Measurements from ENCODE around the gene SPATC1L.
"Not testable (repeated sequence)": the region's sequence is repeated elsewhere in the genome, so short reads cannot be mapped to it uniquely, and the experiment has no call there.

SPATC1L gene

DNA sequence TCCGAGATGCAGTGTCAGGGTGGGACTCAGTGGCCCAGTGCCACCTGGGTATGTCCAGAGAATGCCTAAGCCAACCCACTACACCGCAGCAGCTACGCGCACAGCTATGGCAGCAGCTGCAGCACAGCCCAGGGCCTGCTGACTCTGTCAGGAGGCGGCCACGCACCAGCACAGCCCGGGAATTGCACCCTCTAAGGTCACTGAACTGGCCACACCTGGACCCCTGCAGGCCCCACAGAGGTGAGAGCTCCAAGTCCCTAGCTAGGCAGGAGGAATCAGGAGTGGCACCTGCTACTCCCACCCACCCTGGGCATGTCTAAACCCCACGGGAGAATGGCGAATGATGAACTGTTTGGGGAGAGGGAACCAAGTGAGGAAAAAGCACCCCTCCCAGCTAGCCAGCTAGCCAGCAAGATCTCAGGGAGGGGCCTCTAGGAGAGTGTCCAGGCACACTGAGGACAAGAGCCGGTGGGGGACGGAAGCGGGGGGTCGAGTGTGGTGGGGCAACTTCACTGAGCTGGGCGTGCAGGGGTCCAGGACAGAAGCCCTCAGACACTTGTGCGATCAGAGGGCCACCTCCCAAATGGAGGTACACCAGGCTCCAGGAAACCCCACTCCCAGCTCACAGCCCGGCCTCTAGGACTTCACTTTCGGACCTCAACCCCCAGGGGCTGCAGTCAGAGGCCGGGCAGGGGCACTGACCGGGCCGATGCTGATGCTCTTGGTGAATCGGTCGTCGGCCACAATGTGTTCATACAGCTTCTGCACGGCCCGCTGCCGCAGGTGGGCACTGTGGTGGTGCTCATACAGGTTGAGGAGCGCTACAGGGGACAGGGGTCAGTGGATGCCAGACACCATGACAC is 30.4 kb upstream of the SPATC1L start:
- DNase-seq: no peak

DNA sequence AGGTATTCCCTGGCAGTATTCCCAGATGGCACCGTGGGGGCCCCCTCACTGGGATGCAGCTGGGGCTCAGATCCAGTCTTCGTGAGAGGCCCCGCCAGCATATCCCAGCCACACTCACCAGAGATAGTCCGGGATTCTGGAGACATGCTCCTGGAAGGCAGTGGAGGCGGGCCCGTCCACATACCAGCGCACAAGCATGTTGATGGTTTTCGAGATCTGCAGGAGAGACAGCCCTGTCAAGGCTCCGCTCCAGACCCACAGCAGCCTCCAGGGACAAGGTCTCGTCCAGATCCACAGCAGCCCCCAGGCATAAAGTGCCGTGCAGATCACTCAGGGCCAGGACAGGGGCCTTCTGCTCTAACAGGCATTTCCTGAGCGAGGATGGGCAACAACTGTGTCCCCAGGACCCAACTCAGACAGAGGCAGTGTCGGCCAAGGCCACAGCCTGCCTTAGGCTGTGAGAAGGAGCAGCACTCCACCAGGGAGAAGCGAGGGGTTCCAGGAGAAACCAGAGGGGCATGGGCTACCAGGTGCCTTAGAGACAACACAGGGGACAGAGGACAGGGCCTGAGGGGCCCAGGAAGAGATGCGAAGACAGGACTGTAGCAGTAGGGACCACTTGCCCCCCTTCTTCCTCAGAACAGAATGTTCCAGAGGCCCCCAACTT is 29.5 kb upstream of the SPATC1L start:
- no peak for DNase-seq

DNA sequence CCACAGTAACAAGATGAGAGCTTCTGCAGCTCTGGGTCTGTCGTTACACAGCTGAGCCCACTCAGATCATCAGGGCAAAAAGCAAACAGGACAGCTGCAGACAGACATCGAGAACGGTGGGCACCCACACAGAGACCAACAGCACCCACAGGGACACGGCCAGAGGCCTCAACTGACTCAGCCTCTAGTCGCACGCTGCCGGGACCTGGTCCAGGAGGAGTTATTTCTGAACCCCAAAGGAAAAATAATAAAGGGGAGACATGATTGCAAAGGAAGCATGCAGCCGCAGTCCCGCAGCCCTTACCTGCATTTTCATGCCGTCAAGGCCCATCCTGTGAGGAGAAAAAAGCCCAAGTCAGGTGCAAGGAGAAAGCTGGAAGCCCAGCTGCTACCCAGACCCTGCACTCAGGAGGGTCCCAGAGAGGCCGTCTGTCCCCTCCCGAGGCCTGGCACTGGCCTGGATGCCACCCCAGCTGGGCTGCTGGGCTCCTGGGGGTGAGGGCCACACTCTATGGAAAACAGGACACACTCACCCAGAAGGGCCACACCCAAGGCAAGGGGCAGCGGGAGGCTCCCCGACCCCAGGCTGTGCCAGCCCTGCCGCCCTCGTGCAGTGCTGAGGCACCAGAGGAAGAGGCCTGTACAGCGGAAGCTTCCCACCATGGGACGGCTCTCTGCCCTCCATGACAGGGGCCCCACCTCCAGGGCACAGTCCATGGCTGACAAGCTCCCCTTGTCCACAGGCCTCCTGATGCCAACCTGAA is 28.6 kb upstream of the SPATC1L start:
- DNase-seq: no peak

DNA sequence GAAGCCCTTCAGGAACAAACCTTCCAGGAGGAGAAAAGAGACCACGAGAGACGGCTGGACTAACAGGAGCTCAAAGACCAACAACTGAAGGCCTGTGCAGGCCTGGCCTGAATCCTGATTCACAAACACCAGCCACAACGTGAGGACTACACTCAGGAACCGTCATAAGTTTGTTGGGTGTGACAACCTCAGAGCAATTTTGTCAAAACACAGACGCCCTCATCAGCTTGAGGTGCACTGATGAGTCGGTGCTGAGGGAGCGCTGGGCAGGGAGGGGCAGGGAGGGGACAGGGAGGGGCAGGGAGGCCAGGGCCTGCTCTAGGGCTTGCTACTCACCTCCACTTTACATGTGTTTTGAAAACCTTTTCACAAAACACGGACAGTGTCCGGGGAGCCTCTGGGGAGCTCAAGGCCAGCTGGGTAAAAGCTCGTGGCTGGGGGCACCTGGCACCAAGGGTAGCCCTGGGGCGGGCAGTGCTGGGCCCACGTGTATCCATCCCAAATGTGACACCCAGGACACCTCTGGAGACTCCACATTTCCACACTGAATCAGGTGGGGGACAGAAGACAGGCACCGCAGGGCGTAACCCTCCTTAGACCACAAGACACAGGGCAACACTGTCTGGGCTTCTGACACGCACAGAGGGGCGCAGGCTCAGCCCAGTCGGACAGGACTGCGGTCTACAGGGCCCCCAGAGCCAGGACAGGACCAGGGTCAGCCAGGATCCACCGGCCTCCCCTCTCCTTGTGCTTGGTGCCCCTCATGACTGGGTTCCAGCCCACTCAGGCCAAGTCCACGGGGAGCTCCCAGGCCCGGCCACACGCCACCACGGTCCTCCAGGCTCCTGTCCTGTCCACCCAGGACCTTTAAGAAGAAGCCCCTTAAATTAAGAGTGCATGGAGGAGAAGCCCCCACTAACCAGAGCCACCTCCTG is 27.8 kb upstream of the SPATC1L start:
- DNase-seq: no peak

DNA sequence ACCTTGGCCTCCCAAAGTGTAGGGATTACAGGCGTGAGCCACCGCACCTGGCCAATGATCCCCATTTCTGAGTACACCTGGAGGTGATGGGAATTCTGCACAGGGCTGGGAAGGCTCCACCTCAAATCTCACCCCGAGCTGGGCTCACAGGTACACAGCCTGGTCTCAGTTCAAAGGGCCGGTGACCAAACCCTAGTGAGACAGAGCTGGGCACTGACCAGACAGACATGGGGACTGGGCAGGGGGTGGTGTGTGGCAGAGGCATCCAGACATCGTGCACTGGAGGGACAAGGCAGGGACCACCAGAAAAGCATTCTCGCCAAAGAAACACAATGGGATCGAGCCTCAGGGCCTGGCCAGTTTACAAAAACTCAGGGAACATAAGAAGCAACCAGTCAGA is 27.1 kb upstream of the SPATC1L start:
- no peak for DNase-seq

DNA sequence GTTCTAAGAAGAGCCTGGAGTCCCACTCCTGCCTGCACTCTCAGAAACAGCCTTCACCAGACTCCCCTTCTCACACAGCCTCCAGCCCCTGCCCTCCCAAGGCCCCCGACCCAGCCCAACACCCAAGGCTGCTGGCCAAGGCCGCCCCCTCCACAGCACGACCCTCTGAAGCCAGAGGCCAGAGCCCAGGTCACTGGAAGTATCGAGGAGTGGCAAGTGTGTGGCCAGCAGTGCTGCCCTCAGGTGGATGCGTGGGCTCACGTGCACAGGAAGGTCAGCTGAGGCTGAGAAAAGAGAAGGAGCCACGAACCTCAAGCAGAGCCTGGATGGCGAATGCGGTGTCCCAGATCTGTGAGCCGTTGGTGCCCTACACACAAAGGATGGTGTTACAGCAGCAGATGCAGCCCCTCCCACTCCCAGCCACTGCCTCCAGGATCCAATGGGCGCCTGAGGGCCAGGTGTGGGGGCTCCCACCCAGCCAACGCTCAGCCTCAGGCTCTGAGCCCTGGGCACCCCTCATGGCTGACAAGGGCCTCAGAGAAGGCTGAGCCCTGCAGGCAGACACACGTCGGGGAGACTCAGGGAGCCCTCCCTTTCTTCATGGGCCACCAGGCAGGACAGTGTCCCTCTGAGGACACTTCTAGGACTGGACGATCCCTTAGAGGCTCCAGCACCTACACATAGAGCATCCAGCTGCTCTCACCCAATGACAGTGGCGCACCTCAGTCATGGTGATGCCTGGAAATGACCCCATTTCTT is 26.3 kb upstream of the SPATC1L start:
- peak; percentile 20 for DNase-seq

GRCh38 chr21:46208761-46209721 is 24.8 kb upstream of the SPATC1L start:
- DNase-seq: no peak

DNA sequence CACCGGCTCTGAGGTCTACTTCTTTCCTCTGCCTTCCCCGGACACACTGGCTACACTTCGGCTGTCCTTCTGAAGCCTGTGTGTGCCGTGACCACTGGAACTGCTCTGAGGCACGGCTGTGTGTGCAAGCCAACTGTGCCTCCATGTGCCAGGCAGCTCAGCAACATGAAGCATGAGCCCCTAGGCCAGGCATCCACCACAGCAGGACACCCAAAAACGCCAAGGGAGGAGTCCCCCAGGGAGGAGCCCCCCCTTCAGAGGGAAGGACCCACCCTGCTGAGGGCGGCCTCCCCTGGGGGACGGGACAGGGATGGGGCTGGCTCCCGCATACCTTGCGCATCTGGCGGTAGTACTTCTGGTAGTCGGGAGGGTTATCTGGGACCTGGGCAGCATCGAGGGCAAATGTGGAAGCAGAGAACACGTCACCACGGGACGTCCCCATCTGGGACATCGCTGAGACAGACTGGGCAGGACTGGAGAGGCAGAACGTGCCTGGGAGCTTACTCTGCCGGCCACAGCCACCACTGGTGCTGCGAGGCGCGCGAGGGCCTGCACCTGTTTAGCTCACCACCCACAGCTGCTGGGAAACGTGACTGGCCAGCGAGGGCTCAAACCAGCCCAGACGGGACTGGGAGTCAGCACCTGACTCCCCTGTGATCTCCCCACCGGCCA is 23.8 kb upstream of the SPATC1L start:
- no peak for DNase-seq

GRCh38 chr21:46207006-46207919 is 23.0 kb upstream of the SPATC1L start:
- no peak for DNase-seq

- DNase-seq: no peak
Measured at GRCh38 chr21:46206163-46207005, 22.1 kb upstream of the SPATC1L start.

GRCh38 chr21:46205766-46206162 is 21.5 kb upstream of the SPATC1L start:
- DNase-seq: no peak

DNA sequence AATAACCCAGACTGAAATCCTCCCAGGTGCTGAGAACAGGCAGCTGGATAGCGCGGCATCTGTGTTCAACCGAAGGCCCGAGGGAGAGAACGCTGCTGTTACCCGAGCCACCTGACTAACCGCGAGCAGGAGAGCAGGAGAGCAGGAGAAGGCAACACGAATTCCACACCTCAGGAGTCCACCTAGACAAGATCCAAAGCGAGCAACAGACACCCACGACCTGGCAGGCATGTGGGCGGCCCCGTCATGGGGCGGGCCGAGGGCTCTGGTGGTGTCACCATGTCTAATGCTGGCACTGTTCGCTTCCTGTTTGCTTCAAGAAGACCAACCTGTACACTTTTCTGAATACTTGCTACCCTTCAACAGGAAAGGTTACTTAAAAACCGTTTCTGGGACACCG is 20.9 kb upstream of the SPATC1L start:
- no peak for DNase-seq

GRCh38 chr21:46203203-46203600 is 18.9 kb upstream of the SPATC1L start:
- no peak for DNase-seq

DNA sequence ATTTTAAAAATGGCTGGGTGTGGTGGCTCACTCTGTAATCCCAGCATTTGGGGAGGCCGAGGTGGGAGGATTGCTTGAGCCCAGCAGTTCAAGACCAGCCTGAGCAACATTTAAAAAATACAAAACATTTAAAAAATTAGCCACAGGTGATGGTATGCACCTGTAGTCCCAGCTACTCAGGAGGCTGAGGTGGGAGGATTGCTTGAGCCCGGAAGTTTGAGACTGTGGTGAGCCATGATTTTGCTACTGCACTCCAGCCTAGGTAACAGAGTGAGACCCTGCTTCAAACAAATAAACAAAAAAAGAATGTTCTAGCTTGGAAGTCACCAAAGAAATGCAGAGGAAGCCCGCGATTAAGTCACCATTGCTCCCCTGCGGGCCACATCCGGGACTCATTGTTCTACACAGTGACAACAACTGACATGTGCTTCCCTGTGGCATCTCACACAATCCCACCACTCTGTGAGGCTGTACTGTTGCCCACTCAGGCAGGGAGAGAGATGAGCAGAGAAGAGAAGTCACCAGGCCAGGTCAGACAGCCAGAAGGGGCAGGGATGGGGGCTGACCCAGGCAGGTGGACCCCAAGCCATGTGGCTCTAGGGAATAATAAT is 18.4 kb upstream of the SPATC1L start:
- no peak for DNase-seq

GRCh38 chr21:46200877-46201803 is 16.9 kb upstream of the SPATC1L start:
- DNase-seq: not testable (repeated sequence)
